OCI-LY7 (cell line): ENCODE results near the gene ZNF738. TPM values are rescaled to one million over a fixed set of nuclear protein-coding genes. Genes with fewer than 3 reads are reported as not detected.

Experiments
- BruUV-seq: library from RNA; stranded (reverse); fragments of 400-500 nt; replicated peaks from 2 replicates; lab custom pipeline; 2021; lab: Mats Ljungman, UMichigan
- CTCF ChIA-PET: fragments of 300-600 bp; sonication (Branson Sonifier 250); formaldehyde crosslinking; loops from one replicate; lab custom pipeline; 2022; ENCODE audit warnings: antibody characterized with exemption; ENCODE audit not compliant: unreplicated experiment; lab: Charles Lee
- POLR2A ChIA-PET: fragments of 300-600 bp; sonication (Branson Sonifier 250); formaldehyde crosslinking; loops from one replicate; lab custom pipeline; 2022; ENCODE audit warnings: antibody characterized with exemption; lab: Charles Lee
- DNase-seq: peaks from one replicate; pipeline ENCODE4 v3.0.0-alpha.2; 2015; ENCODE audit warnings: low spot score
- H2AFZ ChIP-seq: fragments of 200-600 bp; sonication (generic), shearing (Covaris generic); 2 replicates; pipeline ENCODE4 v1.6.1; 2014; ENCODE audit warnings: mild to moderate bottlenecking, antibody characterized with exemption, low read length, moderate library complexity
- H3K27ac ChIP-seq: fragments of 200-600 bp; sonication (generic); 2 replicates; pipeline ENCODE4 v1.5.1; 2014; ENCODE audit warnings: mixed run types, low read depth, mild to moderate bottlenecking, moderate library complexity, low read length, inconsistent platforms; ENCODE audit not compliant: poor library complexity, severe bottlenecking
- H3K36me3 ChIP-seq: fragments of 200-600 bp; sonication (generic); 2 replicates; pipeline ENCODE4 v1.6.1; 2014; ENCODE audit warnings: mild to moderate bottlenecking, antibody characterized with exemption, low read length, moderate library complexity, mixed read lengths; ENCODE audit not compliant: insufficient read depth
- H3K4me1 ChIP-seq: fragments of 200-600 bp; sonication (generic); 2 replicates; pipeline ENCODE4 v1.5.1; 2014; ENCODE audit warnings: mild to moderate bottlenecking, low read length; ENCODE audit not compliant: insufficient read depth, poor library complexity, severe bottlenecking
- H3K4me2 ChIP-seq: fragments of 200-600 bp; sonication (generic); 2 replicates; pipeline ENCODE4 v1.6.1; 2014; ENCODE audit warnings: mild to moderate bottlenecking, low read length
- H3K4me3 ChIP-seq: fragments of 200-600 bp; sonication (generic); 2 replicates; pipeline ENCODE4 v1.5.1; 2014; ENCODE audit warnings: mild to moderate bottlenecking, low read depth, low read length; ENCODE audit not compliant: poor library complexity, severe bottlenecking
- H3K79me2 ChIP-seq: fragments of 200-600 bp; sonication (generic); 2 replicates; pipeline ENCODE4 v1.6.1; 2016; ENCODE audit warnings: low read depth, mild to moderate bottlenecking, low read length, moderate library complexity, mixed read lengths; ENCODE audit not compliant: insufficient read depth
- H3K9me2 ChIP-seq: fragments of 200-600 bp; sonication (generic); 2 replicates; pipeline ENCODE4 v1.6.1; 2016; ENCODE audit warnings: mild to moderate bottlenecking, low read length, mixed read lengths; ENCODE audit not compliant: insufficient read depth
- H3K9me3 ChIP-seq: fragments of 200-600 bp; sonication (generic); 2 replicates; pipeline ENCODE4 v1.6.1; 2014; ENCODE audit warnings: mild to moderate bottlenecking, mixed run types, low read length, mixed read lengths
- H4K20me1 ChIP-seq: fragments of 200-600 bp; sonication (generic); 2 replicates; pipeline ENCODE4 v1.6.1; 2014; ENCODE audit warnings: mild to moderate bottlenecking, antibody characterized with exemption, low read length, moderate library complexity, mixed read lengths; ENCODE audit not compliant: insufficient read depth
- CTCF ChIP-seq: fragments of 200-600 bp; sonication (generic); conservative IDR thresholded peaks from 2 replicates; pipeline ENCODE4 v1.5.1; 2014; ENCODE audit warnings: mild to moderate bottlenecking, antibody characterized with exemption, low read length, moderate library complexity, mixed read lengths
- EZH2phosphoT487 ChIP-seq: fragments of 200-600 bp; sonication (generic); IDR thresholded peaks from 2 replicates; pipeline ENCODE4 v1.6.1; 2018; ENCODE audit warnings: low read depth, borderline replicate concordance, mild to moderate bottlenecking, mixed run types, antibody characterized with exemption, low read length, moderate library complexity, mixed read lengths
- intact Hi-C: fragments of 100-400 bp; cut with micrococcal nuclease; formaldehyde crosslinking; loops from one replicate; pipeline ENCODE4 v1.10.0; 2022; ENCODE audit not compliant: unreplicated experiment
- total RNA-seq, 2 experiments: library from RNA; depleted of rRNA in 1 of 2; stranded (reverse); fragments of >200 nt in 1 of 2; shearing (Covaris generic) in 1 of 2; gene quantifications; 2 replicates each; pipeline ENCODE4 v1.2.3, GENCODE V29; 2014 to 2022

ZNF738 gene
- total RNA-seq, 2 experiments from 2014 or later = 47.9 to 57.0 TPM

GRCh38 chr19:21362291-21362690 lies 3.5 kb downstream of the ZNF738 start:
- no peak overlapping the region for H2AFZ ChIP-seq
- H4K20me1 ChIP-seq = no peaks in the 10 kb centered on the region
- peaks cover 53% of the 10 kb centered on the region for H3K79me2 ChIP-seq
- H3K9me3 ChIP-seq = peaks cover 29% of the 10 kb centered on the region
- BruUV-seq = TSS peak; percentile 46
- no peaks in the 10 kb centered on the region for H3K9me2 ChIP-seq
- no peak overlapping the region for H3K4me2 ChIP-seq
- CTCF ChIA-PET = no interaction called here
- peaks cover 74% of the 10 kb centered on the region for H3K36me3 ChIP-seq
- no peak overlapping the region for H3K27ac ChIP-seq
- POLR2A ChIA-PET = interaction anchor here (0.8 kb wide), 1 partner anchor 21 kb away, joined by 3 read pairs; no protein-coding TSS in a partner anchor
- no peak for DNase-seq
- TF ChIP-seq EZH2phosphoT487 (no peak), CTCF (no peak)
- H3K4me3 ChIP-seq = no peak overlapping the region
- H3K4me1 ChIP-seq = peaks cover 13% of the 10 kb centered on the region
- intact Hi-C loops = no loop called here

- Histone ChIP-seq H3K4me3 (no peak overlapping the region), H3K27ac (no peak overlapping the region), H3K4me1 (no peaks in the 10 kb centered on the region), H3K36me3 (peaks cover 38% of the 10 kb centered on the region), H3K9me2 (no peaks in the 10 kb centered on the region), H3K79me2 (no peaks in the 10 kb centered on the region), H2AFZ (no peak overlapping the region), H4K20me1 (no peaks in the 10 kb centered on the region), H3K9me3 (peaks cover 69% of the 10 kb centered on the region), H3K4me2 (no peak overlapping the region)
- CTCF ChIA-PET = no interaction called here
- POLR2A ChIA-PET = interaction anchor here (0.6 to 1.5 kb wide), 5 partner anchors 17 to 1996 kb away, joined by 3 to 9 read pairs (median 3); no protein-coding TSS in a partner anchor
- DNase-seq = no peak
- intact Hi-C loops = no loop called here
- no TSS peak for BruUV-seq
- TF ChIP-seq EZH2phosphoT487 (no peak), CTCF (no peak)
These were observed 25.3 kb downstream of the ZNF738 start for GRCh38 chr19:21383980-21384582.

GRCh38 chr19:21396121-21396520 lies 37.3 kb downstream of the ZNF738 start:
- DNase-seq = no peak
- no TSS peak for BruUV-seq
- intact Hi-C loops = loop anchor here (5.0 kb wide), 1 partner anchor 69 kb away; the partner anchor contains the start of gene ZNF708
- Histone ChIP-seq H3K36me3 (peaks cover 30% of the 10 kb centered on the region), H3K9me2 (no peaks in the 10 kb centered on the region), H3K9me3 (peaks cover 22% of the 10 kb centered on the region; the same call in 1 of the 2 replicates), H3K27ac (no peak overlapping the region), H4K20me1 (no peaks in the 10 kb centered on the region), H2AFZ (peak overlapping the region; percentile 61; the same call in 1 of the 2 replicates), H3K4me1 (peaks cover 15% of the 10 kb centered on the region), H3K4me3 (no peak overlapping the region), H3K79me2 (peaks cover 33% of the 10 kb centered on the region), H3K4me2 (no peak overlapping the region)
- ChIA-PET CTCF (no interaction called here), POLR2A (interaction anchor here (0.7 to 1.3 kb wide), 6 partner anchors 10 to 436 kb away, joined by 4 to 6 read pairs (median 4); partner anchors contain the start of gene ZNF429)
- TF ChIP-seq EZH2phosphoT487 = no peak
- no peak for TF ChIP-seq CTCF
